ENCODE results near the gene FAM98C. TPM values are rescaled to one million over a fixed set of nuclear protein-coding genes. Genes with fewer than 3 reads are reported as not detected.

The FAM98C gene
- total RNA-seq, 1 experiment from 2014 or later: 10.2 TPM

- TF ChIP-seq ESRRA (CRISPR knock-in tag; IDR thresholded peaks at IDR 0.05; ENCODE audit: borderline replicate concordance): no peak
- no peak for TF ChIP-seq GRHL2 (CRISPR knock-in tag; IDR thresholded peaks at IDR 0.05; ENCODE audit: insufficient replicate concordance, severe bottlenecking)
- TF ChIP-seq, protein P1, sequence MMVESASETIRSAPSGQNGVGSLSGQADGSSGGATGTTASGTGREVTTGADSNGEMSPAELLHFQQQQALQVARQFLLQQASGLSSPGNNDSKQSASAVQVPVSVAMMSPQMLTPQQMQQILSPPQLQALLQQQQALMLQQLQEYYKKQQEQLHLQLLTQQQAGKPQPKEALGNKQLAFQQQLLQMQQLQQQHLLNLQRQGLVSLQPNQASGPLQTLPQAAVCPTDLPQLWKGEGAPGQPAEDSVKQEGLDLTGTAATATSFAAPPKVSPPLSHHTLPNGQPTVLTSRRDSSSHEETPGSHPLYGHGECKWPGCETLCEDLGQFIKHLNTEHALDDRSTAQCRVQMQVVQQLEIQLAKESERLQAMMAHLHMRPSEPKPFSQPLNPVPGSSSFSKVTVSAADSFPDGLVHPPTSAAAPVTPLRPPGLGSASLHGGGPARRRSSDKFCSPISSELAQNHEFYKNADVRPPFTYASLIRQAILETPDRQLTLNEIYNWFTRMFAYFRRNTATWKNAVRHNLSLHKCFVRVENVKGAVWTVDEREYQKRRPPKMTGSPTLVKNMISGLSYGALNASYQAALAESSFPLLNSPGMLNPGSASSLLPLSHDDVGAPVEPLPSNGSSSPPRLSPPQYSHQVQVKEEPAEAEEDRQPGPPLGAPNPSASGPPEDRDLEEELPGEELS (CRISPR knock-in tag; IDR thresholded peaks at IDR 0.05): peak; percentile 72; the same call in 1 of the 2 replicates
- TF ChIP-seq ZSCAN18 (CRISPR knock-in tag; IDR thresholded peaks at IDR 0.05): no peak
- peak; percentile 62; the same call in 1 of the 2 replicates for TF ChIP-seq ZNF423 (CRISPR knock-in tag; IDR thresholded peaks at IDR 0.05)
- no peak for TF ChIP-seq PREB (CRISPR knock-in tag; IDR thresholded peaks at IDR 0.05; ENCODE audit: borderline replicate concordance)
- TF ChIP-seq CBFB (CRISPR knock-in tag; IDR thresholded peaks at IDR 0.05; ENCODE audit: low read depth): no peak
- TF ChIP-seq NR3C1 (CRISPR knock-in tag; conservative IDR thresholded peaks at IDR 0.05; ENCODE audit: low read depth): no peak
- TF ChIP-seq ZNF263 (CRISPR knock-in tag; IDR thresholded peaks at IDR 0.05; ENCODE audit: low read depth): no peak
- TF ChIP-seq ARID4B (CRISPR knock-in tag; IDR thresholded peaks at IDR 0.05; ENCODE audit: borderline replicate concordance): 0 out of 2 replicates have a peak, but pooled peaks have one; percentile 3
- TF ChIP-seq IRF1 (CRISPR knock-in tag; IDR thresholded peaks at IDR 0.05): no peak
- peak; percentile 62; the same call in 1 of the 2 replicates for TF ChIP-seq USF2 (CRISPR knock-in tag; IDR thresholded peaks at IDR 0.05)
- TF ChIP-seq NR1H2 (CRISPR knock-in tag; IDR thresholded peaks at IDR 0.05): no peak
- TF ChIP-seq MYBL2 (CRISPR knock-in tag; IDR thresholded peaks at IDR 0.05): no peak
- TF ChIP-seq FOXK1 (CRISPR knock-in tag; IDR thresholded peaks at IDR 0.05): peak; percentile 72; the same call in 1 of the 2 replicates
- no peak for TF ChIP-seq ZBTB21 (CRISPR knock-in tag; IDR thresholded peaks at IDR 0.05; ENCODE audit: borderline replicate concordance)
- no peak for TF ChIP-seq CREB1 (CRISPR knock-in tag; IDR thresholded peaks at IDR 0.05)
- TF ChIP-seq NFE2L1 (CRISPR knock-in tag; IDR thresholded peaks at IDR 0.05): peak; percentile 70
- TF ChIP-seq SP1 (CRISPR knock-in tag; conservative IDR thresholded peaks at IDR 0.05): peak; percentile 76
- no peak for TF ChIP-seq SOX15 (CRISPR knock-in tag; IDR thresholded peaks at IDR 0.05)
- peak; percentile 46; the same call in 1 of the 2 replicates for TF ChIP-seq USF1 (CRISPR knock-in tag; IDR thresholded peaks at IDR 0.05)
- TF ChIP-seq HMGXB4 (CRISPR knock-in tag; IDR thresholded peaks at IDR 0.05): no peak
Observed at GRCh38 chr19:38434549-38435051, 31.7 kb downstream of the FAM98C start (continued).

All from WTC11 (cell line).